GM19463 (cell line): ENCODE results near the gene PSAP.
A peak's percentile ranks its signal among the peaks of the same experiment; 100 is the strongest.

Source experiments
- ATAC-seq: cut with Tn5 transposase; IDR thresholded peaks from one replicate; pipeline ENCODE4 v1.9.1; 2021; ENCODE audit warnings: mild to moderate bottlenecking, moderate library complexity; ENCODE audit not compliant: unreplicated experiment

The PSAP gene

GRCh38 chr10:71789871-71790270 is 61.2 kb downstream of the PSAP start:
- ATAC-seq, result no peak

GRCh38 chr10:71788954-71789353 is 62.1 kb downstream of the PSAP start:
- no peak for ATAC-seq

GRCh38 chr10:71784679-71785272 is 66.3 kb downstream of the PSAP start:
- ATAC-seq, result no peak

- ATAC-seq, result no peak
Measured at GRCh38 chr10:71783917-71784678, 67.0 kb downstream of the PSAP start.

- no peak for ATAC-seq
Measured at GRCh38 chr10:71782917-71783490, 68.0 kb downstream of the PSAP start.

GRCh38 chr10:71782221-71782916 is 68.7 kb downstream of the PSAP start:
- no peak for ATAC-seq

- ATAC-seq, result no peak
Measured at GRCh38 chr10:71780719-71781118, 70.3 kb downstream of the PSAP start.

- ATAC-seq, result no peak
Measured at GRCh38 chr10:71780156-71780555, 70.9 kb downstream of the PSAP start.

GRCh38 chr10:71779641-71780040 is 71.4 kb downstream of the PSAP start:
- no peak for ATAC-seq

GRCh38 chr10:71778071-71778825 is 72.8 kb downstream of the PSAP start:
- ATAC-seq, result no peak

- no peak for ATAC-seq
Measured at GRCh38 chr10:71777213-71777985, 73.7 kb downstream of the PSAP start.

GRCh38 chr10:71776481-71776925 is 74.5 kb downstream of the PSAP start:
- ATAC-seq, result no peak

GRCh38 chr10:71774916-71775702 is 75.9 kb downstream of the PSAP start:
- ATAC-seq, result no peak

- ATAC-seq, result peak; percentile 48
Measured at GRCh38 chr10:71773221-71773971, 77.7 kb downstream of the PSAP start, which contains the start of gene VSIR. Gene VSIR (minus strand): TSS chr10:71773520. CDS start chr10:71773439, 81 bp downstream.

- ATAC-seq, result no peak
Measured at GRCh38 chr10:71772832-71773220, 78.2 kb downstream of the PSAP start.

GRCh38 chr10:71771821-71772617 is 79.0 kb downstream of the PSAP start:
- ATAC-seq, result no peak

GRCh38 chr10:71771204-71771603 is 79.8 kb downstream of the PSAP start:
- ATAC-seq, result no peak

- no peak for ATAC-seq
Measured at GRCh38 chr10:71770789-71771188, 80.3 kb downstream of the PSAP start.
